ENCODE data around the gene RABEP1.
"Not testable (repeated sequence)": the region's sequence is repeated elsewhere in the genome, so short reads cannot be mapped to it uniquely, and the experiment has no call there.

RABEP1 gene

GRCh38 chr17:5281814-5282641, at the start of gene RABEP1:
RABEP1 (plus strand) TSS chr17:5282284; CDS start chr17:5282487, 203 bp downstream.
- DNase-seq, result peak; percentile 92 to 96

- DNase-seq, result not testable (repeated sequence)
Observed at GRCh38 chr17:5233492-5233891, 48.6 kb upstream of the RABEP1 start.

GRCh38 chr17:5234645-5235576, 47.2 kb upstream of the RABEP1 start, which contains the start of gene SCIMP:
SCIMP (minus strand) TSS chr17:5234860; CDS start chr17:5234755, 105 bp downstream.
- DNase-seq, result peak in 1 of 2 donors; percentile 59

GRCh38 chr17:5236938-5237540, 45.0 kb upstream of the RABEP1 start:
- no peak for DNase-seq

- DNase-seq, result peak; percentile 59 to 64
Observed at GRCh38 chr17:5237541-5238016, 44.5 kb upstream of the RABEP1 start.

GRCh38 chr17:5238333-5238732, 43.8 kb upstream of the RABEP1 start:
- peak in 1 of 2 donors; percentile 16 for DNase-seq

GRCh38 chr17:5239769-5240168, 42.3 kb upstream of the RABEP1 start:
- not testable (repeated sequence) for DNase-seq

- DNase-seq, result peak; percentile 6 to 62
Observed at GRCh38 chr17:5241861-5242671, 40.0 kb upstream of the RABEP1 start.

GRCh38 chr17:5247621-5248020, 34.5 kb upstream of the RABEP1 start:
- no peak for DNase-seq

GRCh38 chr17:5248821-5249479, 33.1 kb upstream of the RABEP1 start:
- no peak for DNase-seq

GRCh38 chr17:5249615-5250014, 32.5 kb upstream of the RABEP1 start:
- DNase-seq, result peak; percentile 74 to 84

- no peak for DNase-seq
Observed at GRCh38 chr17:5254414-5254813, 27.7 kb upstream of the RABEP1 start.

- DNase-seq, result no peak
Observed at GRCh38 chr17:5254903-5255521, 27.1 kb upstream of the RABEP1 start.

GRCh38 chr17:5257124-5257523, 25.0 kb upstream of the RABEP1 start:
- no peak for DNase-seq

GRCh38 chr17:5260542-5260941, 21.5 kb upstream of the RABEP1 start:
- DNase-seq, result no peak

GRCh38 chr17:5262416-5262991, 19.6 kb upstream of the RABEP1 start:
- DNase-seq, result no peak

- no peak for DNase-seq
Observed at GRCh38 chr17:5263441-5263840, 18.6 kb upstream of the RABEP1 start.

- no peak for DNase-seq
Observed at GRCh38 chr17:5264893-5265292, 17.2 kb upstream of the RABEP1 start.

- DNase-seq, result no peak
Observed at GRCh38 chr17:5269241-5269960, 12.7 kb upstream of the RABEP1 start.

GRCh38 chr17:5272322-5272721, 9.8 kb upstream of the RABEP1 start:
- no peak for DNase-seq

All from CD4-positive, alpha-beta T cell treated with Interferon alpha-2 for 1 hour (primary cell).